HEK293T (cell line): Measurements from ENCODE around the gene GALNT11.

Experiments
- CTCF ChIA-PET: fragments of 350-600 bp; formaldehyde crosslinking; extraction: SDS; loops from one replicate; lab custom pipeline; 2021; ENCODE audit warnings: antibody characterized with exemption, inconsistent platforms; lab: Yijun Ruan, JAX
- POLR2A ChIA-PET: fragments of 350-600 bp; formaldehyde crosslinking; extraction: SDS; loops from one replicate; lab custom pipeline; 2020; ENCODE audit warnings: antibody characterized with exemption, inconsistent platforms; lab: Yijun Ruan, JAX
- DNase-seq: peaks from one replicate; pipeline ENCODE4 v3.0.0; 2012; ENCODE audit warnings: mixed read lengths; ENCODE audit errors: extremely low spot score
- ARNT ChIP-seq: fragments of 450-650 bp; IDR thresholded peaks from 2 replicates; pipeline ENCODE4 v1.6.1; 2017; ENCODE audit warnings: mild to moderate bottlenecking
- BHLHE40 ChIP-seq: fragments of 450-650 bp; IDR thresholded peaks from 2 replicates; pipeline ENCODE4 v1.6.1; 2016; ENCODE audit warnings: mild to moderate bottlenecking, moderate library complexity, borderline replicate concordance
- CTBP1 ChIP-seq: fragments of 450-650 bp; IDR thresholded peaks from 2 replicates; pipeline ENCODE4 v1.6.1; 2016; ENCODE audit warnings: borderline replicate concordance
- ELF4 ChIP-seq: fragments of 450-650 bp; IDR thresholded peaks from 2 replicates; pipeline ENCODE4 v1.6.1; 2017; ENCODE audit warnings: antibody characterized with exemption
- FOXA1 ChIP-seq: fragments of 450-650 bp; IDR thresholded peaks from 2 replicates; pipeline ENCODE4 v1.6.1; 2016; ENCODE audit warnings: mild to moderate bottlenecking
- FOXK2 ChIP-seq: fragments of 450-650 bp; IDR thresholded peaks from 2 replicates; pipeline ENCODE4 v1.6.1; 2016; ENCODE audit warnings: mild to moderate bottlenecking
- FOXM1 ChIP-seq: fragments of 450-650 bp; IDR thresholded peaks from 2 replicates; pipeline ENCODE4 v1.6.1; 2017; ENCODE audit warnings: mild to moderate bottlenecking, borderline replicate concordance
- HDGF ChIP-seq: fragments of 450-650 bp; IDR thresholded peaks from 2 replicates; pipeline ENCODE4 v1.6.1; 2017; ENCODE audit warnings: antibody characterized with exemption, borderline replicate concordance
- L3MBTL2 ChIP-seq: fragments of 450-650 bp; conservative IDR thresholded peaks from 2 replicates; pipeline ENCODE4 v1.6.1; 2016; ENCODE audit warnings: mild to moderate bottlenecking
- LEF1 ChIP-seq: fragments of 450-650 bp; IDR thresholded peaks from 2 replicates; pipeline ENCODE4 v1.6.1; 2017; ENCODE audit warnings: mild to moderate bottlenecking, borderline replicate concordance
- NFRKB ChIP-seq: fragments of 450-650 bp; IDR thresholded peaks from 2 replicates; pipeline ENCODE4 v1.6.1; 2016; ENCODE audit warnings: mild to moderate bottlenecking, moderate library complexity
- PKNOX1 ChIP-seq: fragments of 450-650 bp; IDR thresholded peaks from 2 replicates; pipeline ENCODE4 v1.6.1; 2016
- SP1 ChIP-seq: fragments of 450-650 bp; IDR thresholded peaks from 2 replicates; pipeline ENCODE4 v1.6.1; 2017
- SUZ12 ChIP-seq: fragments of 450-650 bp; IDR thresholded peaks from 2 replicates; pipeline ENCODE4 v1.6.1; 2016; ENCODE audit warnings: mild to moderate bottlenecking
- TARDBP ChIP-seq: fragments of 450-650 bp; IDR thresholded peaks from 2 replicates; pipeline ENCODE4 v1.6.1; 2016
- ZNF384 ChIP-seq: fragments of 450-650 bp; IDR thresholded peaks from 2 replicates; pipeline ENCODE4 v1.6.1; 2016

GALNT11 gene

GRCh38 chr7:152025077-152025936, at the start of gene GALNT11:
Gene GALNT11 (plus strand): TSS chr7:152025674. CDS start chr7:152094228, 68,554 bp downstream.
- DNase-seq = peak; percentile 99
- TF ChIP-seq ELF4 = no peak
- peak; percentile 97 for TF ChIP-seq ZNF384
- no peak for TF ChIP-seq NFRKB
- peak; percentile 73; the same call in 1 of the 2 replicates for TF ChIP-seq L3MBTL2
- no peak for TF ChIP-seq CTBP1
- TF ChIP-seq SUZ12 = no peak
- TF ChIP-seq ARNT = peak; percentile 52
- no peak for TF ChIP-seq PKNOX1
- peak; percentile 39; the same call in 1 of the 2 replicates for TF ChIP-seq FOXM1
- no peak for TF ChIP-seq HDGF
- no peak for TF ChIP-seq SP1
- TF ChIP-seq LEF1 = peak; percentile 58; the same call in 1 of the 2 replicates
- peak; percentile 48; the same call in 1 of the 2 replicates for TF ChIP-seq TARDBP
- TF ChIP-seq FOXA1 = no peak
- no peak for TF ChIP-seq FOXK2
- TF ChIP-seq BHLHE40 = no peak
- ChIA-PET CTCF (interaction anchor here (0.5 to 1.5 kb wide), 3 partner anchors 10 to 243 kb away, joined by 3 read pairs; no protein-coding TSS in a partner anchor), POLR2A (interaction anchor here (0.5 to 1.6 kb wide), 3 partner anchors 10 to 80 kb away, joined by 3 to 5 read pairs (median 4); no protein-coding TSS in a partner anchor)

GRCh38 chr7:151978616-151979015, 46.9 kb upstream of the GALNT11 start:
- no peak for TF ChIP-seq FOXA1
- no peak for TF ChIP-seq NFRKB
- no peak for TF ChIP-seq CTBP1
- no peak for TF ChIP-seq BHLHE40
- no peak for TF ChIP-seq SP1
- TF ChIP-seq LEF1 = no peak
- no peak for TF ChIP-seq FOXM1
- TF ChIP-seq L3MBTL2 = no peak
- no peak for TF ChIP-seq ZNF384
- no peak for TF ChIP-seq PKNOX1
- TF ChIP-seq FOXK2 = no peak
- no peak for TF ChIP-seq HDGF
- no peak for TF ChIP-seq SUZ12
- DNase-seq = no peak
- ChIA-PET POLR2A (interaction anchor here (1.0 kb wide), 1 partner anchor 9 kb away, joined by 4 read pairs; no protein-coding TSS in a partner anchor), CTCF (no interaction called here)

GRCh38 chr7:151981223-151981622, 44.3 kb upstream of the GALNT11 start:
- TF ChIP-seq FOXA1 (no peak), ARNT (no peak), CTBP1 (no peak), L3MBTL2 (no peak), ELF4 (no peak), ZNF384 (no peak), SP1 (no peak), LEF1 (no peak), FOXM1 (no peak), BHLHE40 (no peak)
- no peak for DNase-seq
- ChIA-PET POLR2A (interaction anchor here (1.4 kb wide), 1 partner anchor 11 kb away, joined by 3 read pairs; no protein-coding TSS in a partner anchor), CTCF (no interaction called here)

GRCh38 chr7:151982806-151983205, 42.7 kb upstream of the GALNT11 start:
- no peak for DNase-seq
- POLR2A ChIA-PET = no interaction called here
- CTCF ChIA-PET = no interaction called here
- TF ChIP-seq LEF1 = no peak
- no peak for TF ChIP-seq FOXK2
- no peak for TF ChIP-seq BHLHE40
- no peak for TF ChIP-seq NFRKB
- no peak for TF ChIP-seq ZNF384
- TF ChIP-seq ARNT = no peak

GRCh38 chr7:151984612-151985011, 40.9 kb upstream of the GALNT11 start:
- ChIA-PET POLR2A (no interaction called here), CTCF (interaction anchor here (1.0 kb wide), 1 partner anchor 202 kb away, joined by 3 read pairs; no protein-coding TSS in a partner anchor)
- no peak for TF ChIP-seq SUZ12
- no peak for TF ChIP-seq FOXK2
- TF ChIP-seq NFRKB = no peak
- TF ChIP-seq BHLHE40 = no peak
- no peak for TF ChIP-seq FOXM1
- no peak for TF ChIP-seq FOXA1
- TF ChIP-seq CTBP1 = no peak
- TF ChIP-seq LEF1 = no peak
- no peak for TF ChIP-seq HDGF
- TF ChIP-seq ZNF384 = no peak
- no peak for TF ChIP-seq TARDBP
- TF ChIP-seq ARNT = no peak
- no peak for TF ChIP-seq PKNOX1
- TF ChIP-seq ELF4 = no peak
- TF ChIP-seq SP1 = no peak
- TF ChIP-seq L3MBTL2 = no peak
- DNase-seq = no peak
